ENCODE data around the gene GABBR2.

Gene GABBR2

GRCh38 chr9:98396656-98397055 lies 312.1 kb downstream of the GABBR2 start:
- no peaks in the 10 kb centered on the region for H3K79me2 ChIP-seq (ENCODE audit: control insufficient read depth, low read length)
- H3F3A ChIP-seq (ENCODE audit: control insufficient read depth, insufficient read depth), result no peaks in the 10 kb centered on the region
- no peak for TF ChIP-seq EZH2phosphoT487 (IDR thresholded peaks at IDR 0.05; ENCODE audit: borderline replicate concordance, low read length)
- no peak for TF ChIP-seq CTCF (IDR thresholded peaks at IDR 0.05; ENCODE audit: low read depth, low read length, poor library complexity, severe bottlenecking)

GRCh38 chr9:98396236-98396635 lies 312.5 kb downstream of the GABBR2 start:
- Histone ChIP-seq H3F3A (ENCODE audit: control insufficient read depth, insufficient read depth) (no peaks in the 10 kb centered on the region), H3K27me3 (ENCODE audit: control insufficient read depth, low read length) (peaks cover 4% of the 10 kb centered on the region; the same call in 1 of the 2 replicates), H4K20me1 (ENCODE audit: control insufficient read depth, insufficient read depth, low read depth, low read length) (no peaks in the 10 kb centered on the region), H3K79me2 (ENCODE audit: control insufficient read depth, low read length) (no peaks in the 10 kb centered on the region), H3K9me2 (replicated peaks; ENCODE audit: control insufficient read depth, low read length) (no peaks in the 10 kb centered on the region), H3K4me1 (ENCODE audit: control insufficient read depth, low read length) (no peaks in the 10 kb centered on the region), H3K36me3 (ENCODE audit: control insufficient read depth, low read length) (no peaks in the 10 kb centered on the region), H3K4me2 (ENCODE audit: low read length) (no peak overlapping the region), H3K4me3 (ENCODE audit: low read length) (no peak overlapping the region), H3K27ac (ENCODE audit: low read depth, low read length) (no peak overlapping the region), H3K9me3 (ENCODE audit: control insufficient read depth, insufficient read depth, low read length) (no peaks in the 10 kb centered on the region)
- TF ChIP-seq CTCF (IDR thresholded peaks at IDR 0.05; ENCODE audit: low read depth, low read length, poor library complexity, severe bottlenecking) (no peak), EZH2phosphoT487 (IDR thresholded peaks at IDR 0.05; ENCODE audit: borderline replicate concordance, low read length) (no peak)

More at GRCh38 chr9:98396656-98397055, 312.1 kb downstream of the GABBR2 start:
- Histone ChIP-seq H3K4me1 (ENCODE audit: control insufficient read depth, low read length) (no peaks in the 10 kb centered on the region), H3K9me3 (ENCODE audit: control insufficient read depth, insufficient read depth, low read length) (no peaks in the 10 kb centered on the region), H3K4me2 (ENCODE audit: low read length) (no peak overlapping the region), H3K9me2 (replicated peaks; ENCODE audit: control insufficient read depth, low read length) (no peaks in the 10 kb centered on the region), H3K27me3 (ENCODE audit: control insufficient read depth, low read length) (peaks cover 4% of the 10 kb centered on the region; the same call in 1 of the 2 replicates), H3K4me3 (ENCODE audit: low read length) (no peak overlapping the region), H4K20me1 (ENCODE audit: control insufficient read depth, insufficient read depth, low read depth, low read length) (no peaks in the 10 kb centered on the region), H3K36me3 (ENCODE audit: control insufficient read depth, low read length) (no peaks in the 10 kb centered on the region), H3K27ac (ENCODE audit: low read depth, low read length) (no peak overlapping the region)

GRCh38 chr9:98391867-98392266 lies 316.9 kb downstream of the GABBR2 start:
- H3K4me1 ChIP-seq (ENCODE audit: control insufficient read depth, low read length), result no peaks in the 10 kb centered on the region
- no peaks in the 10 kb centered on the region for H4K20me1 ChIP-seq (ENCODE audit: control insufficient read depth, insufficient read depth, low read depth, low read length)
- H3K9me2 ChIP-seq (replicated peaks; ENCODE audit: control insufficient read depth, low read length), result no peaks in the 10 kb centered on the region
- no peaks in the 10 kb centered on the region for H3K79me2 ChIP-seq (ENCODE audit: control insufficient read depth, low read length)
- TF ChIP-seq CTCF (IDR thresholded peaks at IDR 0.05; ENCODE audit: low read depth, low read length, poor library complexity, severe bottlenecking) (no peak), EZH2phosphoT487 (IDR thresholded peaks at IDR 0.05; ENCODE audit: borderline replicate concordance, low read length) (no peak)
- no peaks in the 10 kb centered on the region for H3F3A ChIP-seq (ENCODE audit: control insufficient read depth, insufficient read depth)
- no peaks in the 10 kb centered on the region for H3K27me3 ChIP-seq (ENCODE audit: control insufficient read depth, low read length)
- H3K9me3 ChIP-seq (ENCODE audit: control insufficient read depth, insufficient read depth, low read length), result no peaks in the 10 kb centered on the region
- H3K4me2 ChIP-seq (ENCODE audit: low read length), result no peak overlapping the region
- H3K4me3 ChIP-seq (ENCODE audit: low read length), result no peak overlapping the region
- no peak overlapping the region for H3K27ac ChIP-seq (ENCODE audit: low read depth, low read length)
- no peaks in the 10 kb centered on the region for H3K36me3 ChIP-seq (ENCODE audit: control insufficient read depth, low read length)
